ENCODE results near the gene NAA30.

Gene NAA30

GRCh38 chr14:57400556-57401494 is 10.4 kb downstream of the NAA30 start:
- DNase-seq = no peak

GRCh38 chr14:57401501-57401900 is 11.1 kb downstream of the NAA30 start:
- no peak for DNase-seq

- DNase-seq = no peak
These were observed 11.9 kb downstream of the NAA30 start for GRCh38 chr14:57402173-57402852.

- DNase-seq = no peak
These were observed 13.1 kb downstream of the NAA30 start for GRCh38 chr14:57403521-57403864.

GRCh38 chr14:57405562-57405961 is 15.2 kb downstream of the NAA30 start:
- no peak for DNase-seq

- DNase-seq = no peak
These were observed 17.7 kb downstream of the NAA30 start for GRCh38 chr14:57408037-57408436.

- no peak for DNase-seq
These were observed 18.2 kb downstream of the NAA30 start for GRCh38 chr14:57408634-57409033.

GRCh38 chr14:57412341-57412740 is 22.0 kb downstream of the NAA30 start:
- DNase-seq = no peak

- no peak for DNase-seq
These were observed 23.5 kb downstream of the NAA30 start for GRCh38 chr14:57413849-57414248.

- no peak for DNase-seq
These were observed 26.8 kb downstream of the NAA30 start for GRCh38 chr14:57417228-57417627.

GRCh38 chr14:57418999-57419398 is 28.6 kb downstream of the NAA30 start:
- no peak for DNase-seq

GRCh38 chr14:57420033-57420432 is 29.6 kb downstream of the NAA30 start:
- DNase-seq = no peak

GRCh38 chr14:57420986-57421385 is 30.6 kb downstream of the NAA30 start:
- DNase-seq = no peak

- DNase-seq = no peak
These were observed 45.5 kb downstream of the NAA30 start for GRCh38 chr14:57435923-57436322.

- no peak for DNase-seq
These were observed 71.5 kb downstream of the NAA30 start for GRCh38 chr14:57461777-57462320.

GRCh38 chr14:57462551-57462950 is 72.2 kb downstream of the NAA30 start:
- no peak for DNase-seq

GRCh38 chr14:57464008-57464730 is 73.8 kb downstream of the NAA30 start:
- no peak for DNase-seq

All from activated CD4-positive, alpha-beta T cell treated with anti-CD3 and anti-CD28 coated beads for 4 hours (primary cell).